Spleen (tissue), 11 donors: ENCODE results near the gene MCM7. TPM values are rescaled to one million over a fixed set of nuclear protein-coding genes. Genes with fewer than 3 reads are reported as not detected.

ENCODE experiments used
- DNase-seq: peaks from one replicate; pipeline ENCODE4 v3.0.0-alpha.2; 2020
- H3K27ac ChIP-seq, 8 donors: fragments of 200-600 bp; sonication (generic) in 7 of 8; 1 replicate in 4 of 8; 2 replicates in 4 of 8; pipeline versions ENCODE4 v1.5.0 to v1.8.0; 2016 to 2021; ENCODE audit warnings: inconsistent platforms in 4 of 8, mild to moderate bottlenecking in 4 of 8, moderate library complexity in 1 of 8
- H3K27me3 ChIP-seq, 7 donors: fragments of 200-600 bp; sonication (generic) in 6 of 7; replicated peaks in 1 of 7; 1 replicate in 4 of 7; 2 replicates in 3 of 7; pipeline versions ENCODE4 v1.5.0 to v1.8.0; 2016 to 2021; ENCODE audit warnings: inconsistent platforms in 3 of 7, mild to moderate bottlenecking in 1 of 7
- H3K36me3 ChIP-seq, 6 donors: fragments of 200-600 bp; sonication (generic) in 5 of 6; 1 replicate in 4 of 6; 2 replicates in 2 of 6; pipeline versions ENCODE4 v1.5.0 to v1.8.0; 2016 to 2021; ENCODE audit warnings: inconsistent platforms in 2 of 6
- H3K4me1 ChIP-seq, 6 donors: fragments of 200-600 bp; sonication (generic) in 5 of 6; 1 replicate in 3 of 6; 2 replicates in 3 of 6; pipeline versions ENCODE4 v1.5.0 to v1.8.0; 2016 to 2021; ENCODE audit warnings: inconsistent platforms in 3 of 6
- H3K4me3 ChIP-seq, 8 donors: fragments of 200-600 bp; sonication (generic) in 7 of 8; 1 replicate in 4 of 8; 2 replicates in 4 of 8; pipeline versions ENCODE4 v1.5.0 to v1.8.0; 2016 to 2021; ENCODE audit warnings: inconsistent platforms in 4 of 8, mild to moderate bottlenecking in 4 of 8, moderate library complexity in 2 of 8
- H3K9me3 ChIP-seq, 8 donors: fragments of 200-600 bp; sonication (generic) in 7 of 8; 1 replicate in 4 of 8; 2 replicates in 4 of 8; pipeline versions ENCODE4 v1.5.0 to v1.8.0; 2016 to 2021; ENCODE audit warnings: inconsistent platforms in 4 of 8
- CTCF ChIP-seq, 11 experiments: fragments of 200-600 bp in 7 of 11; fragments of 450-650 bp in 4 of 11; sonication (generic) in 4 of 11; IDR thresholded peaks in 8 of 11; conservative IDR thresholded peaks in 3 of 11; 1 replicate in 7 of 11; 2 replicates in 4 of 11; pipeline versions ENCODE4 v1.4.0 to v1.8.0; 2016 to 2021; ENCODE audit warnings: antibody characterized with exemption in 11 of 11, inconsistent platforms in 4 of 11, mild to moderate bottlenecking in 1 of 11
- POLR2A ChIP-seq, 3 donors: fragments of 450-650 bp; IDR thresholded peaks; one replicate each; pipeline ENCODE4 v1.5.1; 2017; ENCODE audit warnings: antibody characterized with exemption in 3 of 3, mild to moderate bottlenecking in 1 of 3
- POLR2AphosphoS5 ChIP-seq, 3 donors: sonication (generic); formaldehyde crosslinking; IDR thresholded peaks; one replicate each; pipeline ENCODE4 v1.5.1; 2017; ENCODE audit warnings: antibody characterized with exemption in 3 of 3
- WGBS, 5 donors: extraction: QIAGEN DNeasy Blood & Tissue Kit in 3 of 5; methylation state at CpG; one replicate each; pipeline versions ENCODE4 v1.1.5 to v1.1.7; 2013 to 2018; 5-methylcytosine and 5-hydroxymethylcytosine counted together
- intact Hi-C: fragments of 100-400 bp; cut with DNase I; formaldehyde crosslinking; loops from one replicate; pipeline ENCODE4 v1.15.0; 2023; ENCODE audit warnings: low total_unique reads
- polyA plus RNA-seq, 3 donors: library from polyadenylated mRNA; stranded (reverse); fragments of 200-250 nt; gene quantifications; one replicate each; pipeline ENCODE4 v1.2.1, GENCODE V29; 2013
- total RNA-seq, 7 donors: library from RNA; depleted of rRNA in 3 of 7; stranded (reverse); fragments of >200 nt in 3 of 7; fragmentation: NEBNext Ultra II Directional in 4 of 7; extraction: Animal tissue kit (Norgen Biotek cat#: 25700) in 4 of 7; gene quantifications; one replicate each; pipeline versions ENCODE4 v1.1.0 to v1.2.1, GENCODE V29; 2016 to 2021
- donor health status: healthy with polysubstance abuse.
- donor health status: DM: no; HTN: no; CAD: no; lungs with moderate emphysema.
- donor health status: DM: no; HTN: no; CAD: no.
- donor health status: Bipolar disorder and iron deficiency.
- donor health status: healthy.
- donor health status: DM: no; HTN: no; CAD: no.
- donor health status: DM: yes; HTN: yes; CAD: no.

Gene MCM7
- total and polyA plus RNA-seq, 10 donors = 49.5 to 92.7 (median 68.5) TPM

GRCh38 chr7:100072462-100072861 is 28.7 kb downstream of the MCM7 start:
- H3K9me3 ChIP-seq = peaks cover 6 to 47% (median 39%) of the 10 kb centered on the region in 8 donors
- intact Hi-C loops = loop anchor here (10.0 kb wide), 1 partner anchor 88 kb away; no protein-coding TSS in a partner anchor
- peaks cover 35 to 100% (median 88%) of the 10 kb centered on the region in 6 donors for H3K36me3 ChIP-seq
- 95 to 98% (median 97%) methylated on average over 10 of the region's 10 CpGs for WGBS, 5 donors
- no peak for TF ChIP-seq CTCF (IDR thresholded peaks at IDR 0.05 in 8 of 11, conservative IDR thresholded peaks at IDR 0.05 in 3 of 11)
- TF ChIP-seq POLR2AphosphoS5 (IDR thresholded peaks at IDR 0.05) = no peak
- TF ChIP-seq POLR2A (IDR thresholded peaks at IDR 0.05) = no peak
- no peaks in the 10 kb centered on the region for H3K27me3 ChIP-seq
- H3K4me1 ChIP-seq = no peaks in the 10 kb centered on the region
- no peak overlapping the region for H3K4me3 ChIP-seq
- no peak for DNase-seq
- H3K27ac ChIP-seq = no peak overlapping the region

GRCh38 chr7:100071018-100071723 is 30.0 kb downstream of the MCM7 start:
- H3K27me3 ChIP-seq = no peaks in the 10 kb centered on the region
- TF ChIP-seq POLR2AphosphoS5 (IDR thresholded peaks at IDR 0.05) = no peak
- TF ChIP-seq POLR2A (IDR thresholded peaks at IDR 0.05) = no peak
- TF ChIP-seq CTCF (IDR thresholded peaks at IDR 0.05 in 8 of 11, conservative IDR thresholded peaks at IDR 0.05 in 3 of 11) = no peak
- H3K4me3 ChIP-seq = peak overlapping the region in 1 of 8 donors; percentile 9
- DNase-seq = no peak
- no peaks in the 10 kb centered on the region for H3K4me1 ChIP-seq
- no peak overlapping the region for H3K27ac ChIP-seq
- H3K9me3 ChIP-seq = peaks cover 6 to 47% (median 39%) of the 10 kb centered on the region in 8 donors
- WGBS, 5 donors = 97 to 99% (median 98%) methylated on average over 11 of the region's 11 CpGs
- intact Hi-C loops = loop anchor here (10.0 kb wide), 1 partner anchor 86 kb away; no protein-coding TSS in a partner anchor
- H3K36me3 ChIP-seq = peaks cover 35 to 100% (median 75%) of the 10 kb centered on the region in 6 donors

- no peak overlapping the region for H3K4me3 ChIP-seq
- H3K4me1 ChIP-seq = peaks cover 0 to 8% (median 0%) of the 10 kb centered on the region in 6 donors
- intact Hi-C loops = loop anchor here (10.0 kb wide), 1 partner anchor 85 kb away; no protein-coding TSS in a partner anchor
- WGBS, 5 donors = 96 to 99% (median 98%) methylated on average over 5 of the region's 5 CpGs
- no peaks in the 10 kb centered on the region for H3K27me3 ChIP-seq
- no peak for DNase-seq
- H3K36me3 ChIP-seq = peaks cover 35 to 100% (median 64%) of the 10 kb centered on the region in 6 donors
- H3K9me3 ChIP-seq = peaks cover 6 to 47% (median 39%) of the 10 kb centered on the region in 8 donors
- TF ChIP-seq POLR2AphosphoS5 (IDR thresholded peaks at IDR 0.05) = no peak
- TF ChIP-seq POLR2A (IDR thresholded peaks at IDR 0.05) = no peak
- TF ChIP-seq CTCF (IDR thresholded peaks at IDR 0.05 in 8 of 11, conservative IDR thresholded peaks at IDR 0.05 in 3 of 11) = no peak
- H3K27ac ChIP-seq = no peak overlapping the region
Measured at GRCh38 chr7:100069991-100070390, 31.2 kb downstream of the MCM7 start.

GRCh38 chr7:100066953-100067352 is 34.2 kb downstream of the MCM7 start:
- Histone ChIP-seq H3K36me3 (peaks cover 18 to 100% (median 58%) of the 10 kb centered on the region in 6 donors), H3K4me1 (peaks cover 0 to 10% (median 0%) of the 10 kb centered on the region in 6 donors), H3K27ac (no peak overlapping the region), H3K27me3 (no peaks in the 10 kb centered on the region), H3K9me3 (peaks cover 6 to 29% (median 24%) of the 10 kb centered on the region in 8 donors), H3K4me3 (no peak overlapping the region)
- DNase-seq = no peak
- 91 to 96% (median 93%) methylated on average over 7 of the region's 7 CpGs for WGBS, 5 donors
- no peak for TF ChIP-seq POLR2AphosphoS5 (IDR thresholded peaks at IDR 0.05)
- no peak for TF ChIP-seq POLR2A (IDR thresholded peaks at IDR 0.05)
- TF ChIP-seq CTCF (IDR thresholded peaks at IDR 0.05 in 8 of 11, conservative IDR thresholded peaks at IDR 0.05 in 3 of 11) = no peak
- intact Hi-C loops = no loop called here
